ENCODE measurements around the gene FOXA1.

The FOXA1 gene

DNA sequence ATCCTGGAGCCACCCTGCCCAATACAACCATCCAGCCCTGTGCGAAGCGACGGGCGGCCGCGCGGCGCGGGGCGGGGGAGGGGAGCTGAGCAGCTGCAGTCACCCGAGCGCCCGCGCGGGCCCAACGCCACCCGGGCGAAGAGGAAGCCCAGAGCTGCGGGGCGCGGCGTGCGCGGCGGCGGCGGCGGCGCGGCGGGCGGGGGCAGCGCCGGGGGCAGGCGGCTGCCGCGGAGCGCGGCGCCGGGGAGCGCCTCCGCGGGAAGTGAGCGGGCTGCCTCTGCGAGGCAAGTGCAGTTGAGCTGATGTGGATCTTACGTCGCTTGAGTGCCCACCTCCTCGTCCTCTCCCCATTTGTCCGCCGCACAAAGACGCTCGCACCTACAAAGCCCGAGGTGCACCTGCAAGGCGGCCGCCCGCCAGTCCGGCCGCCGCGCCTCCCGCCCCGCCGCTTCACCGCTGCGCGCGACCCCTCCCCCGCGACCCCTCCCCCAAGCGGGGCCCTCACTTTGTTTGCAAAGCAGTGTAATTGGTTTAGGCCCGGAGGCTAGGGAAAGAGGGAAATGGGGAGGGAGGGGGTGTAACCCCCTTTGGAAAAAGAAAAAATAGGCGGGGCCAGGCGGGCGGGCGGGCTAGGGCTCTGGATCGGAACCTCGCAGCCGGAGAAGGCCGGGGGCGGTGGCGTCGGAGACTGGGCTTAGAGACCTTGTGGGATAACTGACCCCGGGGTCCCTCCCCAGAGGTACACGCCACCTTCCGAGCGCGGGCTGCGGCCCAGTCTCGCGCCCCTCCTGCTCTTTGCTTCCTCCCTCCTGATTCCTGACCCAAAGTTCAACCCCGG, at the start of gene FOXA1, which contains the start of gene TTC6:
TSS of gene FOXA1 (minus strand) at position 279 of the 838 bp plus-strand sequence. CDS start at position 2, 277 bp downstream.
TSS of gene TTC6 (plus strand) at position 659 of the 838 bp plus-strand sequence. CDS start 26,436 bp downstream, outside the sequence.
- no peak for DNase-seq (ENCODE audit: low read depth in 2 of 2)

DNA sequence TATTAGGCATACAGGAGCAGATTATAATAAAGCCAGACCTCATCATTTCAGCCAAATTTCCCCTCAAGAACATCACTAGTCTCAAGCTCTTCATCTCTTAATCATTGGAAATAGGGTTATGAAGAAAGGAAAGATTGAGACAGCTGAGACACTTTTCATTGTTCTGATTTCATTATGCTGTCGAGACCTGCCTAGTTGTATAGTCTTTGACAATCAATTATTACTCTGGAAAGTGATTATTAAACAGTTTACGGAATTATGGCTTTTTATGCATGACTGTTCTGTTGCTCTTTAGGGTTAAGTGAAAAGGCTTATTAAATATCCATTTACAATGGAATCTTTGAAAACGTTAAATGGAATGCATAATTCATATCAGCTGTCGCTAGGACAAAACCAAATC, 48.7 kb upstream of the FOXA1 start:
- no peak for DNase-seq (ENCODE audit: low read depth in 2 of 2)

DNA sequence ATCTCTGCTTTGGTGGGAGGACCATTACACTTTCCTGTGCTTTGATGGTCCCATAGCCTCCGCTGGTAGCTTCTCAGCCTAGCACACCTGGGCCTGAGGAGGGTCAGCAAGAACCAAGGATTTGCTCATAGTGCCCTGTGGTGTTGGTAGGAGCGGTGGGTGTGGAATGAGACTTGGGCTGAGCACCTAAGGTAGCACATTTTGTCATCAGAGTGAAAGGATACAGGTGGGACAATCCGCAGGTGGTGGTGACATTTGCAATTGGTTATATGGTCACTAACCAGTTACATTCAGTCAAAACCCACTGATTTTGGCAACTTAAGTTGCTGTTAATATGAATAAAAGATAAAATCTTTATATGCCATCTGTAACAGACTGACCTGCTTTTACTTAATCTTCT, 47.1 kb upstream of the FOXA1 start:
- no peak for DNase-seq (ENCODE audit: low read depth in 2 of 2)

DNA sequence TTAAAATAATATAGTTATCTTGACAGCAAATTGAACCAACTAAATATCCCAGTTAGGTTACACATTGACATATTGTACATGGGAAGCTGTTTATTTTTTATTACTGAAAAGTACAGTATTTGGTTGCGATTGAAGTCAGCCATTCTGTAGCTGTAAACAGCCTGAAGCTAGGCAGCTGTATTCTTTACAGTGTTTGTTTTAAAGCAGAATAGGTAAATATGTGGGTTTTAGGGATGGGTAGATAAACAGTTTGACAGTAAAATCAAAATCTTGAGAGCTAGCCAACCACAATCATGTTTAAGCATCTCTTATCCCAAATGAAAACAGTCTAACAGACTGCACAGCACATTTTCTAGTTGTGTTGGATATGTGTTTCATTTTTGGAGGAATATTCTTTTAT, 46.1 kb upstream of the FOXA1 start:
- no peak for DNase-seq (ENCODE audit: low read depth in 2 of 2)

DNA sequence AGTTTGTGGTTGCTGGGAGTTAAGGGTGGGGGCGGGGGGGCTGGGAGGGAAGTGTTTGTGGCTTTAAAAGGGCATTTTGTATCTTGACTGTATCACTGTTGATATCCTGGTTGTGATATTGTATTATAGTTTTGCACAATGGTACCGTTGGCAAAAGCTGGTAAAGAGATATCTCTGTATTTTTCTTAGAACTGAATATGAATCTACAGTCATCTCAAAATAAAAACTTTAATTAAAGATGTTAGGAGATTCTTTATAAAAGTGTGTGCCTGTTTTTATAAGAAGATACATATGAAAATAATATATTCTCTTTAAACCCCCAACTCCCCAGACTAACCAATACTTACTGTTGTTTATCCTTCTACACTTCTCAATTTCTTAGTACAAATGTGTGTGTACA, 43.5 kb upstream of the FOXA1 start:
- no peak for DNase-seq (ENCODE audit: low read depth in 2 of 2)

DNA sequence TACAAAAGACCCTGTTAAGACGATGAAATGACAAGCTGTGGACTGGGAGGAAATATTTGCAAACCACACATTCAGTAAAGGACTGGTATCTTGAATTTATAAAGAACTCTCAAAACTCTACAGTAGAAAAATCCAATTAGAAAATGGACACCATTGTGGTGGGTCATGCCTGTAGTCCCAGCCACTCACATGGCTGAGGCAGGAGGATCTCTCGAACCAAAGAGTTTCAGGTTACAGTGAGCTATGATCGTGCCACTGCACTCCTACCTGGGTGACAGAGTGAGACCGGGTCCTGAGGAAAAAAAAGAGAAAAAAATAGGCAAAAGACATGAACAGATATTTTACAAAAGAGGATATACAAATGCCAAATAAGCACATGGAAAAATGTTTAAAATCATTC, 42.3 kb upstream of the FOXA1 start:
- DNase-seq (ENCODE audit: low read depth in 2 of 2) = no peak

DNA sequence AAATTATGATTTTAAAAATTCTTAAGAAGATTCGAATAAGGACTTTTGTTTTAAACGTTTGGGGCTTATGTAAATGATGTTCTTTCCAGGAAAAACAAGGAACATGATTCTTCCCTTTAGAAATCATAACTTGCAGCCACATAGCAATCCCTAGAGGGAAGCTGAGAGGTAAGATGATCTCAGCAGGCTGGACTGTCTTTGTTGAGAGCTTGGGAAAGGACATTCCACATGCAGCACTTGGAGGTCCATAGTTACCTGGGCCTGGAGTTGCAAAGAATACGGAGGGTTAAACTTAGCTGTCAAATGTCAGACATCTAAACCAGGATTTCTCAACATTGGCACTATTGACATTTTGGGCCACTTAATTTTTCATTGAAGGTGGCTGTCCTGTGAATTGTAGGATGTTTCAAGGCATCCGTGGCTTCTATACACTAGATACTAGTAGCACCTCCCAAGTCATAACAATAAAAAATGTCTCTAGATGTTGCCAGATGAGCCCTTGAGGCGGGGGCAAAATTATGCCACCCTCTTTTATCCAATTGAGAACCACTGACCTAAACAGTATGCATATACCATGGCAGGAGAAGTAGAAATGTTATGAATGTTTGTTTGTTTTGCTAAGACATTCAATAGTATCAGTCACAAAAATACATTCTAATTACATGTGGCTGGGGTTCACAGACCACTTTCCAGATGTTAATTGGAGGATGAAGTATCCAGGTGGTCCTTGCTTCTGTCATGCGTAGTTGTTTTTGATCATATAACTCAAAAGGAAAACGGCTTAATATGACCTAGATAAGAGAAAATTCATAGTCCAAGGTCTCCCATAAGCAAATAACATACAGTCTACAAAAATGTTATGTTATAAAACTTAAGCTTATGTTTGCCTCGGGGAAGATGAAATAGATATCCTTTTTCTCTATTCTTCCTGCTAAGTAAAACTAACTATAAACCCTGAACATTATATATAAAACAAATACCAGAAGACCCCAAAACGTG, 30.8 kb upstream of the FOXA1 start:
- no peak for DNase-seq (ENCODE audit: low read depth in 2 of 2)

DNA sequence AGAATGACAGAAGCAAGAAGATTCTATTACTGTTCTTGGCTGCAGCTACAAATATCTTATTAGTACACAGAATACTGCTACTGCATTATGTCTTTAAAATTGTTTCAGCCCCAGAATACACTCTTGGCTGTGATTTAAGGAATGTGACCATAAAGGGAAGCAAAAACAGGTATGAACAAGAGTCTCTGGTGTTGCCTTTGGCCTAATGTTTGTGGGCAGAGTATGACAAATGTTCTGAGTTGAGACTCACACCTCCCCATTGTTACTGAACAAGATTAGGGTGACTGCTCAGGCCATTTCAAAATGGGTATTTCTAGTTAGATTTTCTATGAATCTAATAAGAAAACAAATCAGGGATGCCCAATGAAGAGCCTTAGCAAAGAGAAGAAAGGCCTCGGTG, 28.9 kb upstream of the FOXA1 start:
- no peak for DNase-seq (ENCODE audit: low read depth in 2 of 2)

DNA sequence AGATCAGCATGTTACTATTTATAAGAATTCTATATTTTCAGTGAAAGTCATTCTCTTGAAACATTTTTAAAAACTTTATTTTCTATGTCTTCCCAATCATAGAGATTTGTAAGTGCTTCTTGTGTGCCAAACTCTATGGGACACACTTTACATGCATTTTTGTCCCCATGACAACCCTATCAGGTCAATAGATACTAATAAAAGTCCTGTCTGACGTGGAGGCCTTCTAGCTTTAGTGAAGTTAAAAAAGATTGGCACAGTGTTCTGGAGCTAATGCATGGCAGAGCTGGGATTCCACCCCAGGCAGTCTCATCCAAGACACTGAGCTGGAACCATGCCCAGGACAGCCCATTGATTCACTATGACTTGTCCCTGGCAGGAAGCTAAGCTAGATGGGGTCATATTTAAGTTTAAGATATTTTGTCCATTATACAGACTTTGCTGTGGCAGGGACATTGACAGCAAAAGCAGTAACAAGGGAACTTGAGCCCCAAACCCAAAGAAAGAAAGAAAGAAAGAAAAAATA, 28.4 kb upstream of the FOXA1 start:
- peak in 1 of 2 experiments; percentile 22 for DNase-seq (ENCODE audit: low read depth in 2 of 2)

DNA sequence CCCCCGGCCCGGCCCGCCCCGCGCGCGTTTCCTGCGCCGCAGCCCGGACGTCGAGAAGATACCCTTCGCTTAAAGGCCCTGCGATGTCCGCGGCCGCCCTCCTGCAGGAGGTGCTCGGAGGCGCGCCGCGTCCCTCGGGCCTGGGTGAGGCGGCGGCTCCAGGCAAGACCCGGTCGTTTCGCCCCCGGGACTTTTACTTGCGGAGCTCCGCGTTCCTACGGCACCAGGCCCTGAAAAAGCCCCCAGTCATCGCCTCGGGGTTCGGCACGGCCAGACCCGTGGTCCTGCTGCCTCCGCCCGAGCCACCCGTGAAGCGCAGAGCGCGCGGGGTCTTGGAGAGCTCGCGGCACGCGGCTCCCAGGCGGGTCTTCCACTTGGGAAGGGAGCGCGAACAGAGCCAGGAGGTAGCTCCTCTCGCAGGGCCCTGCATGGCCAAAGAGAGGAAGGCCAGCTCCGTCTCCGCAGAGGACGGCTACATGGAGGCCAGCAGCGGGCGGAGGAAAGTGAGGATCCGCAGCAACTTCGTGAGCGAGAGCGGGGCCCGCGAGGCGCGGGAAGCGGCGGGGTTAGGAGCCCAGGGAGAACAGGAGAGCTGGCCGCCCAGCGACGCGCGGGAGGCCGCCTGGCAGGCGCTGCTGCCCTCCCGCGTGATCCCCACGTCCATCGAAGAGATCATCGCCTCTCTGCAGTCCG, 27.3 kb upstream of the FOXA1 start:
- no peak for DNase-seq (ENCODE audit: low read depth in 2 of 2)

DNA sequence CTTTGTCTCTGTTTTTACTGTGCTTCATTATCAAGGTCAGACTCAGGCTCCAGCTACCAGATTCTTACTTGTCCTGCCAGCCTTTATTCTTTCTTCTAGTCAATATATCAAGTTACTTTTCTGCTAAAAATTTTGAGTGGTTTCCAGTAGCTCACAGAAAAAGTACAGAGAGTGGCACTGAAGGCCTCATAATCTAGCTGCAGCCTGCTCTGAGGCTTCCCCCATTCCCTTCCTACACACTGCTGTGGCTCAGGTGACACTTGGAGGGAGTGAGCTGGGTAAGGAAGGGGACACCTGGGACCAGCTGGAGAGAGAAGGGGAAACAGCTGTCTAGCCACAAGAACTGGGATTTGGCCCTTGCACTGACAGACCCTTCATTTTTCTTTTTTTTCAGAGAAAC, 25.8 kb upstream of the FOXA1 start:
- no peak for DNase-seq (ENCODE audit: low read depth in 2 of 2)

DNA sequence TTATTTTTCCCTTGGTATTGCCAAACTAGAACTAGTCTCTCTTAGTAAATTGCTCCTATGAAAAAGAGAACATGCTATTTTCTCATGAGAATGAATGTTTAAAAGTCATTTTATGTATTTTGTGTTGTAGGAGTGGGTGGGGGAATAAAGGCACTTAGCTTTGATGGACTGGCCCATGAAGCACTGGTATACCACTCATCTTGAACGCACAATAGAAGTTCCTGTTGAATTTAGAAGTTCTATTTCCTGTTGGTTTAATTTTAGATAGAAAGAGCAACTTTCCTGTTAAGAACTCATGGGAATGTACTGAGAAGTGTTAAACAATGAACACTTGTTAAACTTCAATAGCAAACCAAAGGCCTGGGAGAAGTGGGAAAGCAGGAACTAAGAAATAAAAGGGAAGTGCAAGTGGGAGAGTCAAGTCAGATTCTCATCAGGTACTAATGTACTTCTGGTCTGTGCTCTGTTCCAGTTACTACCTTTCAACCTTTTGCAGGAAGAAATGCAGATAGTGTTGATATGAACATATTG, 23.5 kb upstream of the FOXA1 start:
- no peak for DNase-seq (ENCODE audit: low read depth in 2 of 2)

DNA sequence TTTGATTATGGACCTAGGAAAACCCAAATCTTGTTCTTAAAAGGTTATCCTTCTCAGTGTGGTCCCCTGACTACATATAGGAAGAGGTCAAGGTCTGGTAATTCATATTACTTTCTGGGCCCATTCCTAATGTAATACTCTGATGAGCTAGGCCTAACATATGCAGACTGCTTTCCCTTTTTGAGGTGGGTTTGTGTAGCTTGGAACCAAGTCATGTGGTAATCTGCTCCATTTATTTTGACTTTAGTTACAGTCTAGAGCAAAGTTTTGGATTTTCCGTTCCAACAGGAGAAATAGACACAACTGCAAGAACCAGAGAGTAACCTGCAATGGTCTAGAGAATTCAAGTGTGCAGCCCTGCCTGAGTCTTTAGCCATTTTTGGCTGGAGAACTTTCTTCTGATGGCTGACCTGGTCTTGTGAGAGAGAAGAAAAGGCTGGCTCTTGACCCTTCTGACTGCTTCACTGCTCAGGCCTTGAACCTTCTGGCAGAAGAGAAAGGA, 22.9 kb upstream of the FOXA1 start:
- no peak for DNase-seq (ENCODE audit: low read depth in 2 of 2)

DNA sequence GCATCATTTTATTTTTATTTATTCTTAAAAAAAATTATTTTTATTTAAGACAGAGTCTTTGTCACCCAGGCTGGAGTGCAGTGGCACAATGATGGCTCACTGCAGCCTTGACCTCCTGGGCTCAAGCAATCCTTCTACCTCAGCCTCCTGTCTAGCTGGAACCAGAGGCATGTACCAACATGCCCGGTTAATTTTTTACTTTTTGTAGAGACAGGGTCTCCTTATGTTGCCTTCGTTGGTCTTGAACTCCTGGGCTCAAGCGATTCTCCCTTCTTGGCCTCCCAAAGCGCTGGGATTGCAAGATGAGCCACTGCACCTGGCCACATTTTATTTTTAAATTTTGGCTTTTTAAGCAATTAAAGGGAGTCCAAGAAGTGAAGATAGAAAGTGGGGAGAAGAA, 21.8 kb upstream of the FOXA1 start:
- no peak for DNase-seq (ENCODE audit: low read depth in 2 of 2)

DNA sequence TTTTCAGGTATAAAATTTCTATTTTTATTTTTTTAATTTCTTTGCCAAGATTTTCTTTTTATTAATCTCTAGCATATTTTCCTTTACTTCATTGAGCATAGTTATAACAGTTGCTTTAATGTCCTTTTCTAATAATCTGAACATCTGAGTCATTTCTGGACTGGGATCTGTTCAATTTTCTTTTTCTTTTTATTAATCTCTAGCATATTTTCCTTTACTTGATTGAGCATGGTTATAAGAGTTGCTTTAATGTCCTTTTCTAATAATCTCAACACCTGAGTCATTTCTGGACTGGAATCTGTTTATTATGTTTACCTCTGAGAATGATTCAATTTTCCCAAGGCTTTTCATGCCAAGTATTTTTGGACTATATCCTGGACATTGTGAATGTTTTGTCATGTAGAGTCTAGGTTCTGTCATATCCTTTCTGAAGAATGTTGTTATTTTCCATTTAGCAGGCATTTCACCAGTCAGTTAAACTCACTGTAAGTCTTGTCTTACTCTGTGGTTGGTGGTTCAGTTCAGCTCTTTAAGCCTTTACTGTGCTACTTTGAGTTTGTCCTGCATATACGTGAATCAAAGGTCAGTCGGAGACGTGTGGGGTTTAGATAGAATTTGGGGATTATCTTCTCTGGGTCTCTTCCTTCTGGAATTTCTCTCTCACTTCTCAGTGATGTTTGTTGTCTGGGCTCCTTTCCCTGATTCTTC, 20.7 kb upstream of the FOXA1 start:
- DNase-seq (ENCODE audit: low read depth in 2 of 2) = no peak

DNA sequence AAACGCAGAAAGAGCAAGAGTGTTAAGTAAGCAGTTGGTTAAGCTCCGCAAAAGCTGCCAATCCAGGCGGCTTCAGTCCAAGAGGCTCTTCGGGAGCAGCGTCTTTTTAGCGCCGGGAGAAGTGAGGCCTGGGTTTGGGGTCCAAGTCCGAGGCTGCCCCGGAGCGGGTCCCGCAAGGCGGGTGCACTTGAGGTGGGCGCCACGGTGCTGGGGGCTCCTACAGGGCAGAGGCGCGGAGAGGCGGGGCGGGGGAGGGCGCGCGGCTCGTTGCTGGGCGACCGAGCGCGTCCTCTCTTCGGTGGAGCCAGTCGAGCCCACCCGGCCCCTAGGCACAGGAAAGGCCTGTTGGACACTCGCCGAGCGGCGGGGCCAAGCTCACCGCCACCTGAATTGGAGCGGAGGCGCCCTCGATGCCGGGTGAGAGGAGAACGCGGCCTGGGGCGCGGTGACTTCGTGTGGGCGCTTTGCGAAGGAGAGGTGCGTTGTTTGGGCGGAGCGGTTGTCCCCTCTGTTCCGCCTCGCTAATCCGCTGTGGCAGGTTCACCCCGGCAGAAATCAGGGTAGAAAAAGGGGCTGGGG, 16.0 kb upstream of the FOXA1 start:
- DNase-seq (ENCODE audit: low read depth in 2 of 2) = no peak

DNA sequence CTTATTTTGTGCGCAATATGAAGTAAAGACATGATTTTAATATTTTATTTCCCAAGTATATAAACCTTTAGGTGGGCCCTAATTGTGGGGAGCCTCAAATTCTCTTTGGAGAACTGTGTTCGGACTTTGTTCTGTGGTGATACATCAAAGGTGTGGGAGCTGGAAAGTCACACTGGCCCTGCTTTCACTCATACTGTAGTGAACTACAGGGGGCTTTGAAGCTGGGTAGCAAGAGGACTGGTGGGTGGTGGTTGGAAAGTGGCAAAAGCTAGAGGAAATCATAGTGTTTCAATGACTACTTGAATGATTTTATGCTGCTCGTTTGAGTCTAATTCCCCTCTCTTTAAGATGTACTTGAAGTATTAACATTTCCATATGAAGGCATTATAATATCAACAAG, 13.6 kb upstream of the FOXA1 start:
- no peak for DNase-seq (ENCODE audit: low read depth in 2 of 2)

DNA sequence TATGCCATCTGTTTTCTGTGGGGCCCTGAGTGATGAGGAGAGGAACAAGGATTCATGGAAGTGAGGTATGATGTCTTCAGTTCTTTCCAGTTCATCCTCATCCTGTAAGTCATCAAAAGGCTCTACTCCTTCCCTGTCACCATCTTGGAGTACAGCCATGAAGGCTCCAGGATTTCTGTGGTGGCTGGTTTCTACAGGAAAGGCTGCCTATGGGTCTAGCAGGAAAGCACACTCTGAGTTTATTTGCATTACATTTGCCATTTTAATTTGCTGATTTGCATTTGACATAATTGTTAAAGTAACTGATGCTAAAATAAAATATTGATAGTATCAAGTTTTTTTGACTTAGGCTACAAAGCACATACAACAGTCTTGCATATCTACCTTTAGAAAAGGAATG, 11.6 kb upstream of the FOXA1 start:
- no peak for DNase-seq (ENCODE audit: low read depth in 2 of 2)

DNA sequence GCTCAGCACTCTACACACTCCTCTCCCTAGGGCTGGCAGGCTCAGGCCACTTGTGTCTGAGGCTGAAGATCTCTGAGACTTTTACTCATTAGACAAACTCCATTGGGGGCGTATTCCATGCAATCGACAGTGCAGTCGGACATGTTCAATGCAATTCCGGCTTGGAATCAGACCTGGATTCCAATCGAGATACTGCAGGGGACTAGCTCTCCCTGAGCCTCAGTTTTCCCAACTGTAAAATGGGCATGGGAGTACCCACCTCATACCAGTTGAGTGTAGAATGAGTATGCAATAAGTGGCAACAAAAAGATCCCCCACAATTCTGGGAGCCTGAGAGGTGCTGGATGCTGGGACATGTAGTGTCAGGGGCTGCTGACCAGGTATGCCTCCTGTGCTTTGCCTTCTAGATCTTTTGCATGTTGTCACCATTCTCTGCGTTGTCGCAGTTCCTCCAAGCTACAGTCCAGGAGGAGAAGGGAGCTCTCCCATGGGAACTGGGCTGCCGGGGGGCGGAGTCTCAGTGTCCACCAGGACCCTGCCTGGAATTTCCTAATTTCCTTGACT, 8.7 kb upstream of the FOXA1 start:
- DNase-seq (ENCODE audit: low read depth in 2 of 2) = no peak
